GM12878 (cell line): ENCODE measurements around the gene PSMD14.

Source experiments
- CHD1 ChIP-seq: IDR thresholded peaks from 2 replicates; pipeline ENCODE4 v1.6.1; 2012; ENCODE audit warnings: low read depth, low read length, improper control_type of control experiment
- MXI1 ChIP-seq: fragments of 150-350 bp; IDR thresholded peaks from 2 replicates; pipeline ENCODE4 v1.6.1; 2011; ENCODE audit warnings: low read depth, mild to moderate bottlenecking, inconsistent platforms, low read length, improper control_type of control experiment
- PAX5 ChIP-seq: IDR thresholded peaks from 2 replicates; pipeline ENCODE4 v1.6.1; 2011; ENCODE audit warnings: low read depth, low read length, borderline replicate concordance
- POLR2A ChIP-seq: IDR thresholded peaks from 2 replicates; pipeline ENCODE4 v1.6.1; 2011; ENCODE audit warnings: low read depth, mild to moderate bottlenecking, low read length
- POLR2AphosphoS5 ChIP-seq: IDR thresholded peaks from 2 replicates; pipeline ENCODE4 v1.6.1; 2011; ENCODE audit warnings: mild to moderate bottlenecking, low read length, inconsistent platforms
- RAD21 ChIP-seq: IDR thresholded peaks from 2 replicates; pipeline ENCODE4 v1.6.1; 2011; ENCODE audit warnings: mild to moderate bottlenecking, low read depth, low read length, moderate library complexity; ENCODE audit not compliant: insufficient read depth
- RBBP5 ChIP-seq: fragments of 200-600 bp; sonication (generic); conservative IDR thresholded peaks from 2 replicates; pipeline ENCODE4 v1.6.1; 2016
- SMC3 ChIP-seq: IDR thresholded peaks from 2 replicates; pipeline ENCODE4 v1.6.1; 2011; ENCODE audit warnings: low read length, improper control_type of control experiment, borderline replicate concordance
- TBL1XR1 ChIP-seq: IDR thresholded peaks from 2 replicates; pipeline ENCODE4 v1.6.1; 2012; ENCODE audit warnings: low read depth, low read length, improper control_type of control experiment
- ZNF24 ChIP-seq: fragments of 450-650 bp; IDR thresholded peaks from 2 replicates; pipeline ENCODE4 v1.6.1; 2017; ENCODE audit warnings: antibody characterized with exemption, mild to moderate bottlenecking
- TF ChIP-seq, protein P1 (sequence below): IDR thresholded peaks from 2 replicates; pipeline ENCODE4 v1.6.1; 2012; ENCODE audit warnings: low read length, inconsistent platforms
- TF ChIP-seq, protein P2 (sequence below), 3 experiments: IDR thresholded peaks in 2 of 3; conservative IDR thresholded peaks in 1 of 3; 2 replicates each; pipeline ENCODE4 v1.5.1; 2011; ENCODE audit warnings: low read depth in 3 of 3, low read length in 3 of 3, mild to moderate bottlenecking in 3 of 3, control low read depth in 2 of 3, moderate library complexity in 2 of 3, inconsistent platforms in 1 of 3, mixed read lengths in 1 of 3; ENCODE audit not compliant: control insufficient read depth in 2 of 3, insufficient read depth in 1 of 3; ENCODE audit errors: extremely low read depth in 1 of 3
- TF ChIP-seq, protein P3 (sequence below): IDR thresholded peaks from 2 replicates; pipeline ENCODE4 v1.6.1; 2012; ENCODE audit warnings: low read depth, low read length, improper control_type of control experiment

DNA sequence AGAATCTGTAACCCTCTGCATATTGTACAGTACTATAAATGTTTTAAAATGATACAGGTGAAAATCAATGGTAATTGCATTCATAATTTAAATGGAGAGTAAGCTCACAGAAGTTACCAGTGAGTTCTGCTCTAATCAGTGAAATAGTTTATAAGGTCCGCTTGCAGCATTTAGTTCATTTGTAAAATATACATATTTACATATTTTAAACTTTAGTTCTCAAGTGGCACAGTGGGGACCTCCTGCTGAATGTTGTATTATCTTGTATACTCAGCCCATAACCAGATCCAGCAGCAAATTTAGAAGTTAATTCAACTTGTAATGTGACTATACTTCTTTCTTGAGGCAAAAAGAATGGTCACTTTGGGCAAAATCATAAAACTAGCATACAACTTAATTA, 66.2 kb downstream of the PSMD14 start:
- TF ChIP-seq, protein P1, sequence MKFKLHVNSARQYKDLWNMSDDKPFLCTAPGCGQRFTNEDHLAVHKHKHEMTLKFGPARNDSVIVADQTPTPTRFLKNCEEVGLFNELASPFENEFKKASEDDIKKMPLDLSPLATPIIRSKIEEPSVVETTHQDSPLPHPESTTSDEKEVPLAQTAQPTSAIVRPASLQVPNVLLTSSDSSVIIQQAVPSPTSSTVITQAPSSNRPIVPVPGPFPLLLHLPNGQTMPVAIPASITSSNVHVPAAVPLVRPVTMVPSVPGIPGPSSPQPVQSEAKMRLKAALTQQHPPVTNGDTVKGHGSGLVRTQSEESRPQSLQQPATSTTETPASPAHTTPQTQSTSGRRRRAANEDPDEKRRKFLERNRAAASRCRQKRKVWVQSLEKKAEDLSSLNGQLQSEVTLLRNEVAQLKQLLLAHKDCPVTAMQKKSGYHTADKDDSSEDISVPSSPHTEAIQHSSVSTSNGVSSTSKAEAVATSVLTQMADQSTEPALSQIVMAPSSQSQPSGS = no peak
- TF ChIP-seq RBBP5 = no peak
- no peak for TF ChIP-seq RAD21
- no peak for TF ChIP-seq TBL1XR1
- TF ChIP-seq, protein P2, sequence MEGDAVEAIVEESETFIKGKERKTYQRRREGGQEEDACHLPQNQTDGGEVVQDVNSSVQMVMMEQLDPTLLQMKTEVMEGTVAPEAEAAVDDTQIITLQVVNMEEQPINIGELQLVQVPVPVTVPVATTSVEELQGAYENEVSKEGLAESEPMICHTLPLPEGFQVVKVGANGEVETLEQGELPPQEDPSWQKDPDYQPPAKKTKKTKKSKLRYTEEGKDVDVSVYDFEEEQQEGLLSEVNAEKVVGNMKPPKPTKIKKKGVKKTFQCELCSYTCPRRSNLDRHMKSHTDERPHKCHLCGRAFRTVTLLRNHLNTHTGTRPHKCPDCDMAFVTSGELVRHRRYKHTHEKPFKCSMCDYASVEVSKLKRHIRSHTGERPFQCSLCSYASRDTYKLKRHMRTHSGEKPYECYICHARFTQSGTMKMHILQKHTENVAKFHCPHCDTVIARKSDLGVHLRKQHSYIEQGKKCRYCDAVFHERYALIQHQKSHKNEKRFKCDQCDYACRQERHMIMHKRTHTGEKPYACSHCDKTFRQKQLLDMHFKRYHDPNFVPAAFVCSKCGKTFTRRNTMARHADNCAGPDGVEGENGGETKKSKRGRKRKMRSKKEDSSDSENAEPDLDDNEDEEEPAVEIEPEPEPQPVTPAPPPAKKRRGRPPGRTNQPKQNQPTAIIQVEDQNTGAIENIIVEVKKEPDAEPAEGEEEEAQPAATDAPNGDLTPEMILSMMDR (IDR thresholded peaks at IDR 0.05 in 2 of 3, conservative IDR thresholded peaks at IDR 0.05 in 1 of 3; ENCODE audit: control insufficient read depth in 2 of 3, extremely low read depth in 1 of 3, insufficient read depth in 1 of 3, low read depth in 3 of 3, low read length in 3 of 3) = no peak
- TF ChIP-seq POLR2A = no peak
- no peak for TF ChIP-seq POLR2AphosphoS5
- no peak for TF ChIP-seq PAX5
- TF ChIP-seq CHD1 = no peak
- TF ChIP-seq, protein P3, sequence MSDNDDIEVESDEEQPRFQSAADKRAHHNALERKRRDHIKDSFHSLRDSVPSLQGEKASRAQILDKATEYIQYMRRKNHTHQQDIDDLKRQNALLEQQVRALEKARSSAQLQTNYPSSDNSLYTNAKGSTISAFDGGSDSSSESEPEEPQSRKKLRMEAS = no peak
- no peak for TF ChIP-seq ZNF24
- no peak for TF ChIP-seq MXI1
- no peak for TF ChIP-seq SMC3
